GM12878 (cell line): Measurements from ENCODE around the gene ERAS. TPM values are rescaled to one million over a fixed set of nuclear protein-coding genes. Genes with fewer than 3 reads are reported as not detected.
A peak's percentile ranks its signal among the peaks of the same experiment; 100 is the strongest.

Experiments used
- ATAC-seq: fragments of 200-7000 bp; cut with Tn5 transposase; 3 replicates; pipeline ENCODE4 v1.9.1; 2020; ENCODE audit warnings: mild to moderate bottlenecking, moderate library complexity
- BruUV-seq: library from RNA; stranded (reverse); fragments of 400-500 nt; replicated peaks from 2 replicates; lab custom pipeline; 2021; lab: Mats Ljungman, UMichigan
- CTCF ChIA-PET: fragments of 300-600 bp; sonication (Branson Sonifier 250); formaldehyde crosslinking; extraction: SDS; loops from one replicate; lab custom pipeline; 2021; ENCODE audit warnings: inconsistent platforms; lab: Yijun Ruan, JAX
- POLR2A ChIA-PET: fragments of 350-600 bp; formaldehyde crosslinking; extraction: SDS; loops from one replicate; lab custom pipeline; 2021; ENCODE audit warnings: inconsistent platforms; lab: Charles Lee
- RAD21 ChIA-PET: fragments of 300-600 bp; sonication (Branson Sonifier 250); formaldehyde crosslinking; loops from one replicate; lab custom pipeline; 2023; ENCODE audit warnings: antibody characterized with exemption; ENCODE audit not compliant: unreplicated experiment; lab: Charles Lee
- SMC1A ChIA-PET: fragments of 300-600 bp; sonication (Branson Sonifier 250); formaldehyde crosslinking; loops from one replicate; lab custom pipeline; 2023; ENCODE audit not compliant: unreplicated experiment, uncharacterized antibody; lab: Charles Lee
- DNase-seq: peaks from one replicate; pipeline ENCODE4 v3.0.0-alpha.2; 2011; ENCODE audit warnings: low read depth, low spot score
- FAIRE-seq: peaks from 3 replicates; lab custom pipeline; 2011; peaks lifted over from hg19 to GRCh38; lab: Jason Lieb, UNC
- H2AFZ ChIP-seq: 2 replicates; pipeline ENCODE4 v1.6.0; 2011; ENCODE audit warnings: low read depth, low read length, control low read depth; ENCODE audit not compliant: control insufficient read depth
- H3K27ac ChIP-seq: 2 replicates; pipeline ENCODE4 v1.5.1; 2011; ENCODE audit warnings: control low read depth; ENCODE audit not compliant: control insufficient read depth, insufficient read depth
- H3K27me3 ChIP-seq, 2 experiments: replicated peaks in 1 of 2; 2 replicates each; pipeline versions ENCODE4 v1.6.0 to v1.6.1; 2011; ENCODE audit warnings: low read length in 1 of 2; ENCODE audit not compliant: control insufficient read depth in 2 of 2, insufficient read depth in 2 of 2
- H3K36me3 ChIP-seq, 2 experiments: 2 replicates each; pipeline ENCODE4 v1.5.1; 2011; ENCODE audit warnings: low read length in 1 of 2; ENCODE audit not compliant: control insufficient read depth in 2 of 2, insufficient read depth in 2 of 2
- H3K4me1 ChIP-seq: 2 replicates; pipeline ENCODE4 v1.6.1; 2011; ENCODE audit warnings: mild to moderate bottlenecking, low read length, moderate library complexity, mixed read lengths; ENCODE audit not compliant: control insufficient read depth, insufficient read depth
- H3K4me2 ChIP-seq: 2 replicates; pipeline ENCODE4 v1.6.0; 2011; ENCODE audit warnings: control low read depth; ENCODE audit not compliant: control insufficient read depth, insufficient read depth
- H3K4me3 ChIP-seq: fragments of 200-600 bp; sonication (generic); 2 replicates; pipeline ENCODE4 v1.5.1; 2016
- H3K79me2 ChIP-seq: 2 replicates; pipeline ENCODE4 v1.6.0; 2011; ENCODE audit warnings: low read length; ENCODE audit not compliant: control insufficient read depth, insufficient read depth
- H3K9ac ChIP-seq: 2 replicates; pipeline ENCODE4 v1.8.0; 2011; ENCODE audit warnings: low read length, control low read depth, mixed read lengths; ENCODE audit not compliant: control insufficient read depth, insufficient read depth
- H3K9me3 ChIP-seq: replicated peaks from 3 replicates; pipeline ENCODE4 v1.5.1; 2011; ENCODE audit warnings: mild to moderate bottlenecking, low read length; ENCODE audit not compliant: control insufficient read depth, insufficient read depth
- H4K20me1 ChIP-seq: 2 replicates; pipeline ENCODE4 v1.6.0; 2011; ENCODE audit not compliant: control insufficient read depth, insufficient read depth
- SRF ChIP-seq, 2 experiments: IDR thresholded peaks; 2 replicates each; pipeline ENCODE4 v1.6.1; 2011; ENCODE audit warnings: low read depth in 2 of 2, low read length in 2 of 2, mild to moderate bottlenecking in 1 of 2, moderate library complexity in 1 of 2
- WGBS: methylation state at CpG from one replicate; pipeline ENCODE4 v1.1.6; 2016; ENCODE audit warnings: low lambda C conversion rate; ENCODE audit not compliant: insufficient replicate concordance, insufficient coverage; ENCODE audit errors: missing lambda C conversion rate; 5-methylcytosine and 5-hydroxymethylcytosine counted together
- in situ Hi-C: fragments of 300-500 bp; cut with MboI; formaldehyde crosslinking; loops from 9 replicates; pipeline ENCODE4 v1.14.3; 2018; ENCODE audit warnings: mixed read lengths
- intact Hi-C: fragments of 100-400 bp; cut with micrococcal nuclease; formaldehyde crosslinking; loops from one replicate; pipeline ENCODE4 v1.14.2; 2022; ENCODE audit not compliant: unreplicated experiment
- polyA plus RNA-seq, 11 experiments: library from polyadenylated mRNA; depleted of rRNA in 4 of 11; unstranded in 6 of 11; stranded (reverse) in 5 of 11; fragments of >200 nt; fragmentation: Nextera tagmentation in 4 of 11; fragmentation: Illumina TruSeq in 1 of 11; extraction: Ambion mirVana in 4 of 11; extraction: Trizol in 1 of 11; gene quantifications; 1 replicate in 1 of 11; 2 replicates in 10 of 11; pipeline versions ENCODE4 v1.2.1 to v1.2.3, GENCODE V29; 2011 to 2016; ENCODE audit warnings: inconsistent platforms in 2 of 11, missing spikeins in 2 of 11, low read depth in 1 of 11
- total RNA-seq, 4 experiments: library from RNA; depleted of rRNA in 3 of 4; stranded (reverse); fragments of >200 nt in 3 of 4; fragmentation: Illumina TruSeq in 1 of 4; extraction: Trizol in 1 of 4; gene quantifications; 2 replicates each; pipeline versions ENCODE4 v1.2.1 to v1.2.3, GENCODE V29; 2013 to 2021
- TF ChIP-seq, protein P1 (sequence below): fragments of 450-650 bp; IDR thresholded peaks from 2 replicates; pipeline ENCODE4 v1.6.1; 2018; ENCODE audit warnings: mild to moderate bottlenecking, low read depth, moderate library complexity; ENCODE audit not compliant: partially characterized antibody
- TF ChIP-seq, protein P2 (sequence below), 3 experiments: IDR thresholded peaks in 2 of 3; conservative IDR thresholded peaks in 1 of 3; 2 replicates each; pipeline ENCODE4 v1.5.1; 2011; ENCODE audit warnings: low read depth in 3 of 3, low read length in 3 of 3, mild to moderate bottlenecking in 3 of 3, control low read depth in 2 of 3, moderate library complexity in 2 of 3, inconsistent platforms in 1 of 3, mixed read lengths in 1 of 3; ENCODE audit not compliant: control insufficient read depth in 2 of 3, insufficient read depth in 1 of 3; ENCODE audit errors: extremely low read depth in 1 of 3

ERAS gene
- total and polyA plus RNA-seq, 10 of the 15 experiments (the other 5 are each of a cell fraction or from before 2014, with no cell fraction given) = not detected

DNA sequence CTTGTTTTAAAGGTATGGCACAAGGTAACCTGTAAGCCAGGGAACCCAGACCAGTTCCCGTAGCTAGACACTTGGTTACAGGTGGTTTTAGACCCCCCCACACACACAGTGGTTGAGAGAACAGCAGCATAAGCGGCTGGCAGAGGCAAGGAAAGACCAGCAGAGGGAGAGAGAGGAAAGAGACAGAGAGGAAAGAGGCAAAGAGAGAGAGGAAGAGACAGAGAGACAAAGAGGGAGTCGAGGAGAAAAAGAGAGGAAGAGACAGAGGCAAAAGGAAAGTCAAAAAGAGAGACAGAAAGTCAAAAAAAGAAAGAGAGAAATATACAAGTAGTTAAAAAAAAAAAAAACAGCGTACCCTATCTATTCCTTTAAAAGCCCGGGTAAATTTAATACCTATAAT lies 28.6 kb downstream of the ERAS start:
- FAIRE-seq = no peak
- CTCF ChIA-PET = no interaction called here
- intact Hi-C loops (no loop called here), in situ Hi-C loops (loop anchor here (25.0 kb wide), 1 partner anchor 1007 kb away; no protein-coding TSS in a partner anchor)
- Histone ChIP-seq H3K9me3 (no peaks in the 10 kb centered on the region; the same call in 2 of the 3 replicates), H2AFZ (no peak overlapping the region), H3K9ac (no peak overlapping the region), H3K4me1 (no peaks in the 10 kb centered on the region), H3K27ac (no peak overlapping the region), H3K27me3 (no peaks in the 10 kb centered on the region), H3K4me3 (no peak overlapping the region), H3K79me2 (no peaks in the 10 kb centered on the region), H3K36me3 (no peaks in the 10 kb centered on the region), H4K20me1 (no peaks in the 10 kb centered on the region), H3K4me2 (no peak overlapping the region)
- TF ChIP-seq SRF (IDR thresholded peaks at IDR 0.05; ENCODE audit: low read depth in 2 of 2, low read length in 2 of 2) = no peak
- TF ChIP-seq, protein P1, sequence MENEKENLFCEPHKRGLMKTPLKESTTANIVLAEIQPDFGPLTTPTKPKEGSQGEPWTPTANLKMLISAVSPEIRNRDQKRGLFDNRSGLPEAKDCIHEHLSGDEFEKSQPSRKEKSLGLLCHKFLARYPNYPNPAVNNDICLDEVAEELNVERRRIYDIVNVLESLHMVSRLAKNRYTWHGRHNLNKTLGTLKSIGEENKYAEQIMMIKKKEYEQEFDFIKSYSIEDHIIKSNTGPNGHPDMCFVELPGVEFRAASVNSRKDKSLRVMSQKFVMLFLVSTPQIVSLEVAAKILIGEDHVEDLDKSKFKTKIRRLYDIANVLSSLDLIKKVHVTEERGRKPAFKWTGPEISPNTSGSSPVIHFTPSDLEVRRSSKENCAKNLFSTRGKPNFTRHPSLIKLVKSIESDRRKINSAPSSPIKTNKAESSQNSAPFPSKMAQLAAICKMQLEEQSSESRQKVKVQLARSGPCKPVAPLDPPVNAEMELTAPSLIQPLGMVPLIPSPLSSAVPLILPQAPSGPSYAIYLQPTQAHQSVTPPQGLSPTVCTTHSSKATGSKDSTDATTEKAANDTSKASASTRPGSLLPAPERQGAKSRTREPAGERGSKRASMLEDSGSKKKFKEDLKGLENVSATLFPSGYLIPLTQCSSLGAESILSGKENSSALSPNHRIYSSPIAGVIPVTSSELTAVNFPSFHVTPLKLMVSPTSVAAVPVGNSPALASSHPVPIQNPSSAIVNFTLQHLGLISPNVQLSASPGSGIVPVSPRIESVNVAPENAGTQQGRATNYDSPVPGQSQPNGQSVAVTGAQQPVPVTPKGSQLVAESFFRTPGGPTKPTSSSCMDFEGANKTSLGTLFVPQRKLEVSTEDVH = no peak
- TF ChIP-seq, protein P2, sequence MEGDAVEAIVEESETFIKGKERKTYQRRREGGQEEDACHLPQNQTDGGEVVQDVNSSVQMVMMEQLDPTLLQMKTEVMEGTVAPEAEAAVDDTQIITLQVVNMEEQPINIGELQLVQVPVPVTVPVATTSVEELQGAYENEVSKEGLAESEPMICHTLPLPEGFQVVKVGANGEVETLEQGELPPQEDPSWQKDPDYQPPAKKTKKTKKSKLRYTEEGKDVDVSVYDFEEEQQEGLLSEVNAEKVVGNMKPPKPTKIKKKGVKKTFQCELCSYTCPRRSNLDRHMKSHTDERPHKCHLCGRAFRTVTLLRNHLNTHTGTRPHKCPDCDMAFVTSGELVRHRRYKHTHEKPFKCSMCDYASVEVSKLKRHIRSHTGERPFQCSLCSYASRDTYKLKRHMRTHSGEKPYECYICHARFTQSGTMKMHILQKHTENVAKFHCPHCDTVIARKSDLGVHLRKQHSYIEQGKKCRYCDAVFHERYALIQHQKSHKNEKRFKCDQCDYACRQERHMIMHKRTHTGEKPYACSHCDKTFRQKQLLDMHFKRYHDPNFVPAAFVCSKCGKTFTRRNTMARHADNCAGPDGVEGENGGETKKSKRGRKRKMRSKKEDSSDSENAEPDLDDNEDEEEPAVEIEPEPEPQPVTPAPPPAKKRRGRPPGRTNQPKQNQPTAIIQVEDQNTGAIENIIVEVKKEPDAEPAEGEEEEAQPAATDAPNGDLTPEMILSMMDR (IDR thresholded peaks at IDR 0.05 in 2 of 3, conservative IDR thresholded peaks at IDR 0.05 in 1 of 3; ENCODE audit: control insufficient read depth in 2 of 3, extremely low read depth in 1 of 3, insufficient read depth in 1 of 3, low read depth in 3 of 3, low read length in 3 of 3) = 0 out of 6 replicates have a peak, but pooled peaks of 2 of the 3 experiments have one; percentile 4
- 35% methylated on average over 4 of the region's 5 CpGs for WGBS
- SMC1A ChIA-PET = no interaction called here
- no peak for ATAC-seq
- DNase-seq = no peak
- POLR2A ChIA-PET = no interaction called here
- BruUV-seq = no TSS peak
- RAD21 ChIA-PET = no interaction called here
